Measurements from ENCODE around the gene SETDB2. TPM values are rescaled to one million over a fixed set of nuclear protein-coding genes. Genes with fewer than 3 reads are reported as not detected.

SETDB2 gene
- total and polyA plus RNA-seq, 2 of the 4 experiments (the other 2 are of a cell fraction): 4.3 to 5.7 TPM

DNA sequence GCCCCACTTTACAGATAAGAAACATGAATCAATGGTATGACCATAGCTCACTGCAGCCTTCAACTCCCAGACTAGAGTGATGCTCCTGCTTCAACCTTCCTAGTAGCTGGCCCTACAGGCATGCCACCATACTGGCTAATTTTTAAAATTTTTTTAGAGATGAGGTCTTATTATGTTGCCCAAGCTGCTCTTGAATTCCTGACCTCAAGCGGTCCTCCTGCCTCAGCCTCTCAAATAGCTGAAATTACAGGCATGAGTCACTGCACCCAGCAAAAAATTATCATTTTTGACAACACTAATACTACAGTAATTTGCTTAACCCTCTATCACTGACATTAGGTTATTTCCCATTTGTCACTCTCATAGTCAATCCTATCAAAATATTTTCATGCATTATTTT is 15.0 kb upstream of the SETDB2 start:
- dilution Hi-C loops (cut with HindIII; ENCODE audit: low sequenced_read_pairs, unreplicated experiment) (no loop called here), in situ Hi-C loops (cut with MboI; ENCODE audit: low sequenced_read_pairs) (no loop called here), intact Hi-C loops (cut with micrococcal nuclease) (no loop called here)
- no peak overlapping the region for H2BK20ac ChIP-seq (ENCODE audit: low read depth, low read length)
- BruUV-seq (replicated peaks): no TSS peak
- no peak overlapping the region for H3K56ac ChIP-seq (ENCODE audit: extremely low read depth, insufficient read depth, low read length)
- H3K18ac ChIP-seq (ENCODE audit: low read depth, low read length): no peak overlapping the region
- no peak overlapping the region for H4K5ac ChIP-seq (ENCODE audit: low read depth, low read length)
- no peak overlapping the region for H2AK9ac ChIP-seq (replicated peaks; ENCODE audit: low read depth, low read length, poor library complexity)
- no peak overlapping the region for H3K4me3 ChIP-seq (ENCODE audit: insufficient read depth, low read depth, low read length)
- no peaks in the 10 kb centered on the region for H3K9me1 ChIP-seq (ENCODE audit: insufficient read depth, low read length)
- no peak overlapping the region for H2BK120ac ChIP-seq (ENCODE audit: low read depth, low read length)
- H3K4me2 ChIP-seq (ENCODE audit: low read depth, low read length): no peak overlapping the region
- no peak overlapping the region for H2BK5ac ChIP-seq (ENCODE audit: low read depth, low read length, poor library complexity, severe bottlenecking)
- no peak overlapping the region for H2BK15ac ChIP-seq (ENCODE audit: low read depth, low read length)
- no peaks in the 10 kb centered on the region for H3K4me1 ChIP-seq (ENCODE audit: control insufficient read depth, insufficient read depth, low read length)
- H3K14ac ChIP-seq (replicated peaks; ENCODE audit: low read depth, low read length): no peak overlapping the region
- no peak overlapping the region for H4K8ac ChIP-seq (ENCODE audit: low read depth in 2 of 2, low read length in 2 of 2)
- H3K9ac ChIP-seq (ENCODE audit: low read depth, low read length): no peak overlapping the region
- peaks cover 3% of the 10 kb centered on the region for H3K36me3 ChIP-seq (ENCODE audit: control insufficient read depth, insufficient read depth, low read length)
- no peaks in the 10 kb centered on the region for H3K27me3 ChIP-seq (ENCODE audit: control insufficient read depth, insufficient read depth, low read length)
- 0 out of 4 replicates have a peak, but pooled peaks cover 0 to 3% of the 10 kb centered on the region in 2 experiments for H3K79me1 ChIP-seq (ENCODE audit: low read depth in 1 of 2, low read length in 2 of 2)
- H4K20me1 ChIP-seq (ENCODE audit: insufficient read depth, low read length): no peaks in the 10 kb centered on the region
- no peak overlapping the region for H2AK5ac ChIP-seq (ENCODE audit: low read depth, low read length)
- no peak overlapping the region for H3K4ac ChIP-seq (ENCODE audit: low read depth, low read length)
- H2AFZ ChIP-seq (replicated peaks; ENCODE audit: low read length, poor library complexity): no peak overlapping the region
- no peaks in the 10 kb centered on the region for H3K9me3 ChIP-seq (ENCODE audit: control insufficient read depth, insufficient read depth, low read length)
- TF ChIP-seq CEBPB (IDR thresholded peaks at IDR 0.05; ENCODE audit: low read depth, low read length) (no peak), MXI1 (IDR thresholded peaks at IDR 0.05; ENCODE audit: borderline replicate concordance, low read depth, low read length) (no peak), RAD21 (IDR thresholded peaks at IDR 0.05; ENCODE audit: low read length) (no peak), BHLHE40 (IDR thresholded peaks at IDR 0.05; ENCODE audit: low read depth, low read length) (no peak), RFX5 (IDR thresholded peaks at IDR 0.05; ENCODE audit: low read depth, low read length) (no peak), FOS (IDR thresholded peaks at IDR 0.05; ENCODE audit: low read depth, low read length) (no peak), MAFK (IDR thresholded peaks at IDR 0.05; ENCODE audit: low read depth, low read length) (no peak), SMC3 (IDR thresholded peaks at IDR 0.05; ENCODE audit: low read depth, low read length) (no peak)
- TF ChIP-seq, protein P1, sequence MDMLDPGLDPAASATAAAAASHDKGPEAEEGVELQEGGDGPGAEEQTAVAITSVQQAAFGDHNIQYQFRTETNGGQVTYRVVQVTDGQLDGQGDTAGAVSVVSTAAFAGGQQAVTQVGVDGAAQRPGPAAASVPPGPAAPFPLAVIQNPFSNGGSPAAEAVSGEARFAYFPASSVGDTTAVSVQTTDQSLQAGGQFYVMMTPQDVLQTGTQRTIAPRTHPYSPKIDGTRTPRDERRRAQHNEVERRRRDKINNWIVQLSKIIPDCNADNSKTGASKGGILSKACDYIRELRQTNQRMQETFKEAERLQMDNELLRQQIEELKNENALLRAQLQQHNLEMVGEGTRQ (IDR thresholded peaks at IDR 0.05; ENCODE audit: low read depth, low read length): no peak
- TF ChIP-seq, protein P2, sequence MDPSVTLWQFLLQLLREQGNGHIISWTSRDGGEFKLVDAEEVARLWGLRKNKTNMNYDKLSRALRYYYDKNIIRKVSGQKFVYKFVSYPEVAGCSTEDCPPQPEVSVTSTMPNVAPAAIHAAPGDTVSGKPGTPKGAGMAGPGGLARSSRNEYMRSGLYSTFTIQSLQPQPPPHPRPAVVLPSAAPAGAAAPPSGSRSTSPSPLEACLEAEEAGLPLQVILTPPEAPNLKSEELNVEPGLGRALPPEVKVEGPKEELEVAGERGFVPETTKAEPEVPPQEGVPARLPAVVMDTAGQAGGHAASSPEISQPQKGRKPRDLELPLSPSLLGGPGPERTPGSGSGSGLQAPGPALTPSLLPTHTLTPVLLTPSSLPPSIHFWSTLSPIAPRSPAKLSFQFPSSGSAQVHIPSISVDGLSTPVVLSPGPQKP (IDR thresholded peaks at IDR 0.05; ENCODE audit: borderline replicate concordance, low read depth, low read length): no peak
- ATAC-seq (ENCODE audit: low read depth) (no peak), DNase-seq (no peak)
- no peak overlapping the region for H4K91ac ChIP-seq (ENCODE audit: insufficient read depth, low read depth, low read length)
- no peak overlapping the region for H3K27ac ChIP-seq (ENCODE audit: insufficient read depth, low read length)
- ChIA-PET POLR2A (ENCODE audit: unreplicated experiment) (no interaction called here), CTCF (no interaction called here)
- H3K23ac ChIP-seq (ENCODE audit: low read depth, low read length): no peak overlapping the region
- no CpG with 5 or more reads among the region's 1 CpG for WGBS, 2 experiments (ENCODE audit: extremely low coverage in 2 of 2, insufficient read length in 1 of 2)

Data from IMR-90 (cell line).